GM12801 (cell line): ENCODE results near the gene FGF14.

ENCODE experiments used
- TF ChIP-seq, protein P1 (sequence below): IDR thresholded peaks from one replicate; pipeline ENCODE4 v1.5.1; 2011; ENCODE audit warnings: control low read depth; ENCODE audit not compliant: insufficient read length; ENCODE audit errors: extremely low read depth

Gene FGF14

DNA sequence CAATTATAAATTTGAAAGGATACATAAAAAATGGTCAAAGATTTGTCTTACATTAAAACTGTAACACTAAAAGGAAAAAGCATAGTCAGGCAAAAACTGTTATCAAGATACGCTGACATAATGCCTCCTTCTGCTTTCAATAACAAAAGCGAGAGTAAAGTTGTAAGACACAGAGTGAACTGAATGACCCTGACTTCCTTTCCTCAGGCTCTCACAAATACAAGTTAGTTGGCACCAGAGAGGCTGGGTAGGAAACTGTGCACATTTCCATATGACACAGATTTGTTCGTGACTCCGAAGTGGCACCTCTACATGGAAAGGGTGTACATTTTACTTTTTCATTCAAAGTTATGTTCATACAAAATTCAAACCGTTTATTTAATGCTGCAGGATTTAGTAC, 15.4 kb downstream of the FGF14 start:
- TF ChIP-seq, protein P1, sequence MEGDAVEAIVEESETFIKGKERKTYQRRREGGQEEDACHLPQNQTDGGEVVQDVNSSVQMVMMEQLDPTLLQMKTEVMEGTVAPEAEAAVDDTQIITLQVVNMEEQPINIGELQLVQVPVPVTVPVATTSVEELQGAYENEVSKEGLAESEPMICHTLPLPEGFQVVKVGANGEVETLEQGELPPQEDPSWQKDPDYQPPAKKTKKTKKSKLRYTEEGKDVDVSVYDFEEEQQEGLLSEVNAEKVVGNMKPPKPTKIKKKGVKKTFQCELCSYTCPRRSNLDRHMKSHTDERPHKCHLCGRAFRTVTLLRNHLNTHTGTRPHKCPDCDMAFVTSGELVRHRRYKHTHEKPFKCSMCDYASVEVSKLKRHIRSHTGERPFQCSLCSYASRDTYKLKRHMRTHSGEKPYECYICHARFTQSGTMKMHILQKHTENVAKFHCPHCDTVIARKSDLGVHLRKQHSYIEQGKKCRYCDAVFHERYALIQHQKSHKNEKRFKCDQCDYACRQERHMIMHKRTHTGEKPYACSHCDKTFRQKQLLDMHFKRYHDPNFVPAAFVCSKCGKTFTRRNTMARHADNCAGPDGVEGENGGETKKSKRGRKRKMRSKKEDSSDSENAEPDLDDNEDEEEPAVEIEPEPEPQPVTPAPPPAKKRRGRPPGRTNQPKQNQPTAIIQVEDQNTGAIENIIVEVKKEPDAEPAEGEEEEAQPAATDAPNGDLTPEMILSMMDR = no peak

DNA sequence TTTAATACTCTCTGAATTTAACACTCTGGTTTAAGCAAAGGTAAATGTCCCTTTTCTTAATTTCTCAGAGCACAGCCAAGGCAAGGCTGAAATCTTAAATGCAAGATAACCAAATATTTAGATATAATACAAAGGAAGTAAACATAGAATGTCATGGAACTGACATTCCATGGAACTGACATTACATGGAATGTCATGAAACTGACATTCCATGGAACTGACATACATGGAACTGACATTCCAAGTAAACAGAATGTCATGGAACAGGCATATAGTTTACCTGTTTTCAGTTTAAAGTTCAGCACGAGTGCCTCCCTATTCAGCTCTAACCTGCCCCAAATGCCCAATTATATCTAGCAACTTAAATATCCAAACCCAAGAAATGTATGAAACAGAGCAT, 21.8 kb downstream of the FGF14 start:
- TF ChIP-seq, protein P1 = no peak

DNA sequence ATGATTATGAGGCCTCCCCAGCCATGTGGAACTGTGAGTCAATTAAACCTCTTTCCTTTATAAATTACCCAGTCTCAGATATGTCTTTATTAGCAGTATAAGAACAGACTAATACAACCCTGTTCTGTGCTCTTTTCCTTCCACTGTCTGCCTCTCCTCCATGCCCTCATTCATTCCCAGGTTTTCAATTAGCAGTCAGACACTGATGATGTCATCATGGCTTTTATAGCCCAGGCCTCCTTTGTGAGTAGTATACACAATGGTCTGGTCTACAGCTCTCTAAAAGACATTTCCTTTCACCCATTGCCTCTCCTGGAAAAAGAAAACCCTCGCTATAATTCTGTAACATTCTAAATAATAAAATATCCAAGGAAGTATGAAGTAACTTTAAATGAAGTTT, 25.5 kb downstream of the FGF14 start:
- TF ChIP-seq, protein P1 = no peak

DNA sequence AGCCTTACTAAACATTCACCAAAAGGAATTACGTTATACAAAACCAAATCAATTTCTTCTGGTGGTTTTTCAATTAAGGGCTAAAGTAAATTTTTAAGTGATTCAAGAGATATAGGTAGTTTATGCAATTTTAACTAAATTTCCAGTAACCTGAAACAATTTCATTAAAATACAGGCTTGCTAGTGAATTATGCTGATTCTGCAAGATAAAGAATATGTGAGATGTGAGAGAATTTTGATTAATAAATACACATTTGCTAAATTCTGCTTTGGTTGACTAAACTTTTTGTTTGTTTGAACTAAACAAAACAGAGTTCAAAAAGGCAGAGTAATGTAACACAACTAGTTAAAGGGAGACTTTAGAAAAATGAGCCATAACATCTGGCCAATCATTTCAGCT, 27.1 kb downstream of the FGF14 start:
- TF ChIP-seq, protein P1 = no peak

DNA sequence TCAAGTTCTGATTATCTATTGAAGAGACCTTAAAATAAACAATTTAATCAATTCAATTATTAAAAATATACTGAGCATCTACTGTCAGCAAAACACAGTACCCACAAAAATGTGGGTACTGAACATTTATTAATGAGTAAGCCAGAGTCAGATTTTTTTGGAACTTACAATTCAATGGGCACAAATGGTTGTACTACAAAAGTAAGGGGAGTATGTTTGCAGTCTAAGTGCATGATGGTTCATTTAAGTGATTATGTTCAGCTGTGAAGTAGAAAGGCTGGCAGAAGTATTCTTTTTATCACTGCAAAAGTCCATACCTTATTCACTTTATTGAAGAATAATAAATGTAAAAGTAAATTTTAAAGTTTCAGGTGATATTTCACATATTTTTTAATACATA, 27.6 kb downstream of the FGF14 start:
- TF ChIP-seq, protein P1 = no peak

DNA sequence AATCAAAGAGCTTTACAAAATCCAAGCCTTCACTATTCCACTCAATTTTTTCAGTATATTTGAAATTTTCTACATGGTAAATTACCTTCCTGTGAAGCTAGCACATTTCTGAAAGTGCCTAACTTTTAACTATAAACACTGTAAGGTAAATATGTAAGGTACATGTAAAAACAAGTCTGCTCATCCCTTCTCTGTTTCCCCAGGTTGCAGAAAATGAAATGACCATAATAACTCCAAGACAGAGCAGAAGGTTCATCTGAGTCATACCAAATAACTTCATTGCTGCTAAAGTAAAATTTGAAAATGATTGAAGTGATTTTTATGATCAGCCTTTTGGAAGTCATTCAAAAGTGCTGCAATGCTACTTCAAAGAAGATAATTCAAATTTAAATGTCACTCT, 28.6 kb downstream of the FGF14 start:
- TF ChIP-seq, protein P1 = no peak

DNA sequence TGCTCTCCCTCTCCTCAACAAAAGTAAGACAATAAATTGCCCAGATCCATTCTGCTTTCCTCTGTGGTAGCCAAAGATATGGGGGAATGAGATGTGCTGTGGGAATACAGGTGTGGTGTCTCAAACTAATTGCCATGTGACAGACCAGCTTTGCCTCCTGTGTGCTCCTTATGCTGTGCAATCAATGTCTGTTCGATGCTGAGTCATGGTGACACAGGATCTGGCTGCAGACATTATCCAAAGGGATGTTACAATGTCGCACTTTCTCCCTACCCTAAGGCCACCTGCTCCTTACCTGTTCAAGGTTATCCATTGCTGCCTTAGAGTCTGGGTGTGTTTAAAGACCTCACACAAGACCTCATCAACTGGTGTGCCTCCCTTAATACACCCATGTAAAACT, 32.5 kb downstream of the FGF14 start:
- TF ChIP-seq, protein P1 = no peak

DNA sequence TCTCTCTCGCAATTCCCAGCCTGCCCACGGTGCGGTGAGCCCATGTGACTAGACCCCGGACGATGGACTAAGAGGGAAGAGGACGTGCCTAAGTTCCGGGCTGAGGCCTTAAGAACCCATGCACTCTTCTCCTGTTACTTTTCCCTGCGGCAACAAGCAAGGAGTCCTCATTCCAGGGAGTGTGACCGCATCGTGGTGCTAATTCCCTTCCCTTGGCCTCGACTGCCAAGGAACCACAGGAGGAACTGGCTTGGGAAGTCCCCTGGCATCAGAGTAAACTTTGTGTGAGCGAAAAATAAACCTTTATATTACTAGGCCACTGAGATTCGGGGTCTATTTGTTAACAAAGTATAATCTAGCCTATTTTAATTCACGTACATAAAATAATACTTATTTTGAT, 34.0 kb downstream of the FGF14 start:
- TF ChIP-seq, protein P1 = no peak
